Heart left ventricle (tissue), 16 donors: ENCODE results near the gene C5orf15. TPM values are rescaled to one million over a fixed set of nuclear protein-coding genes. Genes with fewer than 3 reads are reported as not detected.

Experiments
- ATAC-seq, 4 donors: fragments of 200-7000 bp; cut with Tn5 transposase; one replicate each; pipeline ENCODE4 v1.9.1; 2020 to 2022; ENCODE audit warnings: moderate library complexity in 4 of 4, mild to moderate bottlenecking in 3 of 4, moderate number of reproducible peaks in 1 of 4
- DNase-seq, 5 donors: peaks; one replicate each; pipeline ENCODE4 v3.0.0-alpha.2; 2020
- H3K27ac ChIP-seq, 12 donors: fragments of 200-600 bp; sonication (generic) in 4 of 12; one replicate each; pipeline versions ENCODE4 v1.5.0 to v1.8.0; 2016 to 2022; ENCODE audit warnings: mild to moderate bottlenecking in 2 of 12
- H3K27me3 ChIP-seq, 9 donors: fragments of 200-600 bp; sonication (generic) in 2 of 9; one replicate each; pipeline versions ENCODE4 v1.5.1 to v1.8.0; 2016 to 2022; ENCODE audit warnings: mild to moderate bottlenecking in 3 of 9
- H3K36me3 ChIP-seq, 9 donors: fragments of 200-600 bp; sonication (generic) in 2 of 9; one replicate each; pipeline versions ENCODE4 v1.5.0 to v1.8.0; 2018 to 2022; ENCODE audit warnings: mild to moderate bottlenecking in 2 of 9
- H3K4me1 ChIP-seq, 12 donors: fragments of 200-600 bp; sonication (generic) in 4 of 12; one replicate each; pipeline versions ENCODE4 v1.5.0 to v1.8.0; 2016 to 2022; ENCODE audit warnings: mild to moderate bottlenecking in 3 of 12
- H3K4me3 ChIP-seq, 12 donors: fragments of 200-600 bp; sonication (generic) in 4 of 12; one replicate each; pipeline versions ENCODE4 v1.5.0 to v1.8.0; 2017 to 2022; ENCODE audit warnings: mild to moderate bottlenecking in 9 of 12, moderate library complexity in 4 of 12
- H3K9me3 ChIP-seq, 12 donors: fragments of 200-600 bp; sonication (generic) in 4 of 12; one replicate each; pipeline versions ENCODE4 v1.5.0 to v1.8.0; 2016 to 2022; ENCODE audit warnings: mild to moderate bottlenecking in 1 of 12
- POLR2A ChIP-seq, 2 donors: fragments of 450-650 bp; IDR thresholded peaks; one replicate each; pipeline ENCODE4 v1.6.1; 2017; ENCODE audit warnings: antibody characterized with exemption in 2 of 2, mild to moderate bottlenecking in 2 of 2, moderate library complexity in 2 of 2
- WGBS, 4 donors: extraction: QIAGEN DNeasy Blood & Tissue Kit in 2 of 4; methylation state at CpG; one replicate each; pipeline versions ENCODE4 v1.1.5 to v1.1.7; 2013 to 2018; 5-methylcytosine and 5-hydroxymethylcytosine counted together
- intact Hi-C, 10 donors: fragments of 100-400 bp; cut with DNase I; formaldehyde crosslinking; loops; one replicate each; pipeline versions ENCODE4 v1.11.1 to v1.14.2; 2022
- polyA plus RNA-seq, 2 donors: library from polyadenylated mRNA; stranded (reverse); fragments of 200-250 nt; gene quantifications; one replicate each; pipeline ENCODE4 v1.2.3, GENCODE V29; 2013
- total RNA-seq, 9 donors: library from RNA; depleted of rRNA in 2 of 9; stranded (reverse); fragments of >200 nt in 2 of 9; fragmentation: NEBNext Ultra II Directional in 3 of 9; extraction: Animal tissue kit (Norgen Biotek cat#: 25700) in 3 of 9; gene quantifications; one replicate each; pipeline versions ENCODE4 v1.1.0 to v1.2.4, GENCODE V29; 2016 to 2023
- TF ChIP-seq, protein P1 (sequence below), 12 donors: fragments of 200-600 bp; sonication (generic) in 4 of 12; IDR thresholded peaks; one replicate each; pipeline versions ENCODE4 v1.5.0 to v1.8.0; 2018 to 2022; ENCODE audit warnings: antibody characterized with exemption in 12 of 12, mild to moderate bottlenecking in 5 of 12
- donor health status: ischemic (EF 13 %, LVEDD 7.1; RV severe dilation, severe dysfunction).
- donor health status: healthy with polysubstance abuse.
- donor health status: DM: no; HTN: yes; CAD: no.
- donor health status: DM: no; HTN: no; CAD: no.
- donor health status: ischemic (EF 25% LVEDD 6.9; RV normal size, moderate dysfunction).
- donor health status: ischemic (EF 25% LVEDD 5.7; RV mildly dilated, moderate dysfunction).
- donor health status: healthy.
- donor health status: DM: yes; HTN: yes; CAD: no.
- donor health status: ischemic (EF 35%, LVEDD 5.7; RV mildly dilated, moderate dysfunction).
- donor health status: nonischemic (EF 11% LVEDD 7.7; RV severe dilation, severe dysfunction).
- donor health status: DM: yes; HTN: yes; CAD: no.
- donor health status: PGD.
- donor health status: ischemic (EF 29% LVEDD 5.4; RV normal size, mild dysfunction).
- donor health status: nonischemic (EF 23%, LVEDD 6.1; RV moderate dilation, normal function).

Gene C5orf15
- total and polyA plus RNA-seq, 11 donors: 15.8 to 68.6 (median 35.8) TPM

- no peak for DNase-seq
- WGBS, 4 donors: 40 to 51% (median 41%) methylated on average over 7 to 9 of the region's 9 CpGs
- TF ChIP-seq, protein P1, sequence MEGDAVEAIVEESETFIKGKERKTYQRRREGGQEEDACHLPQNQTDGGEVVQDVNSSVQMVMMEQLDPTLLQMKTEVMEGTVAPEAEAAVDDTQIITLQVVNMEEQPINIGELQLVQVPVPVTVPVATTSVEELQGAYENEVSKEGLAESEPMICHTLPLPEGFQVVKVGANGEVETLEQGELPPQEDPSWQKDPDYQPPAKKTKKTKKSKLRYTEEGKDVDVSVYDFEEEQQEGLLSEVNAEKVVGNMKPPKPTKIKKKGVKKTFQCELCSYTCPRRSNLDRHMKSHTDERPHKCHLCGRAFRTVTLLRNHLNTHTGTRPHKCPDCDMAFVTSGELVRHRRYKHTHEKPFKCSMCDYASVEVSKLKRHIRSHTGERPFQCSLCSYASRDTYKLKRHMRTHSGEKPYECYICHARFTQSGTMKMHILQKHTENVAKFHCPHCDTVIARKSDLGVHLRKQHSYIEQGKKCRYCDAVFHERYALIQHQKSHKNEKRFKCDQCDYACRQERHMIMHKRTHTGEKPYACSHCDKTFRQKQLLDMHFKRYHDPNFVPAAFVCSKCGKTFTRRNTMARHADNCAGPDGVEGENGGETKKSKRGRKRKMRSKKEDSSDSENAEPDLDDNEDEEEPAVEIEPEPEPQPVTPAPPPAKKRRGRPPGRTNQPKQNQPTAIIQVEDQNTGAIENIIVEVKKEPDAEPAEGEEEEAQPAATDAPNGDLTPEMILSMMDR (IDR thresholded peaks at IDR 0.05): no peak
- TF ChIP-seq POLR2A (IDR thresholded peaks at IDR 0.05): no peak
- intact Hi-C loops: no loop called here
- H3K4me1 ChIP-seq: peaks cover 5 to 94% (median 61%) of the 10 kb centered on the region in 12 donors
- ATAC-seq: peak; percentile 40 to 70 (median 52)
- peak overlapping the region in 5 of 12 donors; percentile 2 to 29 (median 17) for H3K4me3 ChIP-seq
- peaks cover 0 to 30% (median 25%) of the 10 kb centered on the region in 9 donors for H3K36me3 ChIP-seq
- peak overlapping the region; percentile 58 to 90 (median 78) for H3K27ac ChIP-seq
- no peaks in the 10 kb centered on the region for H3K9me3 ChIP-seq
- no peaks in the 10 kb centered on the region for H3K27me3 ChIP-seq
Observed at GRCh38 chr5:133994297-133994989, 26.0 kb upstream of the C5orf15 start.

GRCh38 chr5:133993185-133993936 is 24.9 kb upstream of the C5orf15 start:
- H3K4me1 ChIP-seq: peaks cover 5 to 83% (median 52%) of the 10 kb centered on the region in 12 donors

DNA sequence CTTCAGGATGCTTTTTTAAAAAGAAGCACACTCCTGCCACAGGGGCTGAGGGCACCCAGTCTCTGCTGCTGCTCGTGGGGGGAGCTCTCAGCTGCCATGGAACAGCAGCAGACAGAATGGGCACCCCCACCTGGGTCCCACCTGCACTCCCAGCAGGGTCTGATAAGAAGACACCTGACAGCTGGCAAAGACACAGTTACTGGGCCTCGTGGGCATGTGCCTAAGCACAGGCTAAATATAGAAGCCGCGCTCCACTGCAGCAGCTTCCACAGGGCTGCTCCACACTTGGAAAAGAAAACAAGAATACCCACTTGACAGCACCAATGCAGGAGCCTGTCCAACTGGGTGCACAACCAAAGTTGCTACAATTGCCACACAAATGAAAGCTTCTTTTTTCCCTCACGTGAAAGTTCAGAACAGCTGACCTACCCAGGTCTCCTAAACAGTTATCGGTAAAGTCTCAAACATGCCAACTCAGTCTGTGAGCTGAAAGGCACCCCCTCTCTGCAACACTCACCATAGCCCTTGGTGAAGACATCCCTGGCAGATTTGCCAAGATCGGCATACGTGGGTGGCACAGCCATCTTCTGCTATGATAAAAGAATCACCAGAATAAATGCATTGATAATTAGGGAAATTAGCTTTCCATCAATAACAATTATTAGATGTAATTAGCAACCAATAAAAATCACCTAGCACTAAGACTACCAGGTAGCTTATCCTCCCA is 24.2 kb upstream of the C5orf15 start:
- Histone ChIP-seq H3K4me1 (peaks cover 5 to 76% (median 52%) of the 10 kb centered on the region in 12 donors), H3K27ac (peak overlapping the region; percentile 10 to 90 (median 78)), H3K27me3 (no peaks in the 10 kb centered on the region), H3K36me3 (peaks cover 0 to 49% (median 43%) of the 10 kb centered on the region in 9 donors), H3K9me3 (no peaks in the 10 kb centered on the region), H3K4me3 (no peak overlapping the region)
- intact Hi-C loops: no loop called here
- DNase-seq (peak in 4 of 5 donors; percentile 66 to 79 (median 70)), ATAC-seq (peak; percentile 66 to 83 (median 78))
- no peak for TF ChIP-seq POLR2A (IDR thresholded peaks at IDR 0.05)
- TF ChIP-seq, protein P1 (IDR thresholded peaks at IDR 0.05): no peak
- 38 to 51% (median 42%) methylated on average over 8 of the region's 8 CpGs for WGBS, 4 donors

More at GRCh38 chr5:133993185-133993936, 24.9 kb upstream of the C5orf15 start:
- WGBS, 4 donors: 24 to 47% (median 38%) methylated on average over 2 of the region's 2 CpGs
- Histone ChIP-seq H3K4me3 (no peak overlapping the region), H3K36me3 (peaks cover 0 to 41% (median 36%) of the 10 kb centered on the region in 9 donors), H3K9me3 (no peaks in the 10 kb centered on the region), H3K27me3 (no peaks in the 10 kb centered on the region), H3K27ac (peak overlapping the region in 11 of 12 donors; percentile 35 to 90 (median 78))
- DNase-seq (no peak), ATAC-seq (peak in 2 of 4 donors; percentile 15 to 22)
- no peak for TF ChIP-seq POLR2A (IDR thresholded peaks at IDR 0.05)
- TF ChIP-seq, protein P1 (IDR thresholded peaks at IDR 0.05): no peak
- intact Hi-C loops: no loop called here
